NCI-H1436 (cell line): ENCODE measurements around the gene KCNAB2.

Source experiments
- DNase-seq: peaks from one replicate; lab custom pipeline; 2025; lab: John Stamatoyannopoulos, UW

KCNAB2 gene

DNA sequence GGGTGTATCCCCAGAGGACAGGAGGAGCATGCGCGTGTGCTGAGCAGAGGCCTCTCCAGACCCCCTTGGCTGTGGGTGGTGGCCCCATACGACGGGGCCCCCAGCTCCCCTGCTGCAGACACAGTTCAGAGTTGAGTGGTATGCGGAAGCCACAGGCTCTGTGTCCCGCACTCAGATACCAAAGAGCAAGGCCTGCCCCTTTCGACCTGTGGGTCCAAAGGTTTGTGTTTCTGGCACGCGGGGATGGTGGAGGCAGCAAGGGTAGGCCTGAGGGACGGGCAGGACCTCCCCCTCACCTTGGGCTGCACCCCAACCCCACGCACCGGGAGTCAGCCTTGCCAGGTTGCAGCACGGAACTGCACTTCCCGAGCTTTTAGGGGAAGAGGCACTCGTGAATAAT is at the start of gene KCNAB2:
TSS of gene KCNAB2 (plus strand) at position 328 of the 400 bp plus-strand sequence. CDS start 5,649 bp downstream, outside the sequence.
- DNase-seq, result no peak

DNA sequence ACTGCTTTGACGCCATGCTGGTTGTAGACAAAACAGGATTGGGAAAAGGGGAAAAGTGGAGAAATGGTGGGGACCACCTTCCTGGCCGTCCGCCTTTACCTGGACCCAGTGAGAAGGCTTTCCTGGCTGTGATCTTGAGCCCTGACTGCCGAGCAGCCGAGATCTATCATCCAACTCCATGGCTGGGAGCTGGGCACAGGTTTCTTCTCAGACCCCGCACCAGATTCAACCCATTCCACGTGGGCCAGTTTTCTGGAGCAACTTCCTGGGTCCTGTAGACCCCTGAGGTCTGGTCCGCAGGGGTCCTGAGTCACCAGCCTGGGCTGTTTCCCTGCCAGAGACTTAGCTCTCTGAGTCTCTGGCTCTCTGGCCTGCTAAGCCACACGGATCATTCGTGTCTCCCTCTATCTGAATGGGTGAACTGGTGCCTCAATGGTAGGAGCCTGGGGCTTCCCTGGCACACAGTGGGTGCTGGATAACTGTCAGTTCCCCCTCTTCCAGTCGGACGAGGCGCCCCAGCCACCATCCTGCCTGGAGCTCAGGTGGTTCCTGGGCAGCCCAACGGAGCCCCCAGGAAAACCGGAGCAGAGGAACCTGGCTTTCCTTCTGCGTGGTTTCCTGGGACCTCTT is 48.9 kb upstream of the KCNAB2 start:
- no peak for DNase-seq

GRCh38 chr1:5997316-5997715 is 48.4 kb upstream of the KCNAB2 start:
- DNase-seq, result no peak

DNA sequence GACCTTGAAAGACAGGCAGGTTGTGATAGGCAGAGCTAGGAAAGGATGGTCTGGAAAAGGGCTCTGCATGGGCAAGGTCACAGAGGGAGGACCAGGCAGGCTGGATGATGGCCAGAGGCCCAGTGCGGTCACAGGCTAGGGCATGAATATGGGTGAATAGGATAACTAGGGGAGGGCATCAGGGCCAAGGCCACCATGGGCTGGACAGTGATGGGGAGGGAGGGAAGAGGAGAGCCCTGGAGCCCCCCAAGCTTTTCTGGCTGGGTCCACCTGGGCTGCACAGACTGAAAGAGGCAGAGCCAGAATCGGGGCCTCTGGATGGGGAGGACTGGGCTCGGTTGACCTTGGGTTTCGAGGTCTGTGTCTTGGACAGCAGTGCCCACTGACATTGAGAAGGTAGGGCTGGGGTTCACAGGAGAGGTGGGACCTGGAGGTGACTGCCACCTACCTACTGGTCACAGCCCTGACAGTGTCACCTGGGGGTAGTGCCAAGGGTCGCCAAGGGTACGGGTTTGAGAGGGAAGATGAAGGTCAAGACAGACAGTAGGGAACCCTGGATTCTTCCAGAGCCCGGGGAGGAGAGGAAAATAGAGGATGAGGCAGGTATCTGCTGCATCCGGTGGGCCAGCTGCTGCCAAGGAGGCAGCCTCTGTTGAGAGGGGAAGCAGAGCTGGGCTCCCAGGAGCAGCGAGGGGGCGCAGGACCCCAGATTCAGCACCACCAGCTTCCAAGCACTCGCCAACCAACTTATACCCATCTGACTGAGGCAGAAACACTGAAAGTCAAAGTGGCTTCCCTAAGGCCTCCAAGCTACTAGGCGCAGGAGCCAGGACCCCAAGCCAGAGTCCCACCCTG is 47.4 kb upstream of the KCNAB2 start:
- DNase-seq, result no peak

DNA sequence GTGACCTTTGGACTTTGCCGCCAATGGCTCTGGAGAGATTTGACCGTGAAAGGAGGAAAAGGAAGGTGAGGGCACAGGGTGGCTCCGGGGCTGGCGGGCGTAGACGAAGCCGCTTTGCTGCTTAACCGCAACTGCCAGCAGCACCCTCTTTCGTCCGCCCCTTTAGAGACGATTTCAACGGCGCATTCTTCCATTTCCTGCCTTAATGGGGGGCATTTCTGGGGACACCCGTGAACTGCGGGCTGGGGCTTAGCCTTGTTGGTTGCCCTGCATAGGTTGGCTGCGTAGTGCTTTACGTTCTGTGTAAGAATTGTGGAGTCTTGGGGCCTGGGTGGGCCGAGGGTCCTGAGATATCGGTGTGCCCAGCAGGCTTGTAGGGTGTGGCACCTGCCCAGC is 46.8 kb upstream of the KCNAB2 start:
- DNase-seq, result no peak

GRCh38 chr1:5999711-6000443 is 45.8 kb upstream of the KCNAB2 start:
- DNase-seq, result no peak

DNA sequence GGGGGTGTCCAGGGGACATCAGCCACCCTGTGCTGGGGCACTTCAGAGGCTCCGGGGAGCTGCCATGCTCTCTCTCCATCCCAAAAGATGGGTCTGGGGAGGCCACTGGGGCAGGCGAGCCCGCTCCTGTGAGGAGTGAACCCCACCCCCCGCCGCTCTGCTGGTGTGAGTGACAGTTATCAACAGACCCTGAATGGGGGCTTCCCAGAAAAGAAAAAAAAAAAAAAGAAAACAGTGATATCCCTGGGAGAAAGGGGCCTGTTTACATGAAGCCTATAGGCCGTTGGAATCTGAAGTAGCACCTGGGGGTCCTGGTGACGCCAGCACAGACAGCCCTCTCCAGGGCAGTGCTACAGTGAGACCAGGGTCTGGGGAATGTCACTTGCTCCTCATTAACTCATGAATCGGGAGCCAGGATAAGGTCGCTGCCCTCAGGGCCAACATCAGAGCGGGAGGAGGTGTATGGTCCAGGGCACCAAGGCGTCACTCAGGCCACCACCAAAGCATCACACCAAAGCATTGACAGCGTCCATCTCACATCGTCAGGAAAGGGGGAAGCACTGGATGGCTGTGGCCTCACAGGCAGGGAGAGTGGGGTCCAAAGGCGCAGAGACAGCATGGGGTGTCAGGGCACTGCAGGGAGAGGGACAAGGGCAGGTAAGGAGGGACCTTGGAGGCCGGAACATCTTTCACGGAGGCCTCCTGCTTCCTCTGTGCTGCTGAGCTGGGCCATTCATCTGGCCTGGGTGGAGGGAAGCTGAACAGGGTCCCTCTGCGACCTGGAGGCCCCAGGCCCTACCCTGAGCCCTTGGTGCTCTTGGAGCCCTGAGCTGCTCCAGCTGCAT is 45.0 kb upstream of the KCNAB2 start:
- DNase-seq, result no peak

- DNase-seq, result peak; percentile 61
Observed at GRCh38 chr1:6001992-6002576, 43.6 kb upstream of the KCNAB2 start.

DNA sequence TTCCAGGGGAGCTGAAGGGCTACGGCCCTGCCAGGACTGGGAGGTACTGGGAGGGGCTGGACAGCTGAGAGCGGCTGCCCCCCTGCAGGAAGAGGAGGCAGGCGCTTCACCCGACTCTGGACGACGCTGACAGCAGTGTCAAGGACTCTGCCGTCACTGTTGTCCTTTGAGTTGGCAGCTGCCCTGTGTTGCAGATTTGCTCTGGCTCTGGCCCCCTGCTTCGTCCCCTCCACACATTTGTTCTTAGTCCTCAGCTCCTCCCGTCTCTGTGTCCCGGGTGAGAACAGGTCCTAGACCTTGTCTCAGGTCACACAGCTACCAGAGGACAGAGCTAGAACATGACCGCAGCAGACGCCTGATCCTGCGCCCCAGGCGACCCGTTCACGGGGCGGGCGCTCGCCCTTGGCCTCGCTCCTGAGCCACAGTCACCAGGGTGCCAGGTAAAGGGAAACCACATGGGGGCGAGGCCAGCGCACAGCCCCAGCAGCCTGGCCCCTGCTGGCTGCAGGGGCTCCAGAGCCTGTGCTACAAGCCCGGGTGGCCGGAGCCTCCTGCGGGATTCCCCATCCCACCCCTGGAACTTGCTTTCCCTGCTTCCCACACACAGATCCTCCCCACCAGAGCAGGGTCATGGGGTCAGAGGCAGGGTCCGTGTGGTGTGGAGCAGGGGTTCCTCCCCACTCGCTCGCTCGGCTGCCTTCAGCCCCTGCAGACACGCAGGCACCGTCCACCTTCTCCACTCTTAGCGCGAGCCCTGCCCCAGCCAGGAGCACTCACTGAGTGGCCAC is 42.8 kb upstream of the KCNAB2 start:
- no peak for DNase-seq

DNA sequence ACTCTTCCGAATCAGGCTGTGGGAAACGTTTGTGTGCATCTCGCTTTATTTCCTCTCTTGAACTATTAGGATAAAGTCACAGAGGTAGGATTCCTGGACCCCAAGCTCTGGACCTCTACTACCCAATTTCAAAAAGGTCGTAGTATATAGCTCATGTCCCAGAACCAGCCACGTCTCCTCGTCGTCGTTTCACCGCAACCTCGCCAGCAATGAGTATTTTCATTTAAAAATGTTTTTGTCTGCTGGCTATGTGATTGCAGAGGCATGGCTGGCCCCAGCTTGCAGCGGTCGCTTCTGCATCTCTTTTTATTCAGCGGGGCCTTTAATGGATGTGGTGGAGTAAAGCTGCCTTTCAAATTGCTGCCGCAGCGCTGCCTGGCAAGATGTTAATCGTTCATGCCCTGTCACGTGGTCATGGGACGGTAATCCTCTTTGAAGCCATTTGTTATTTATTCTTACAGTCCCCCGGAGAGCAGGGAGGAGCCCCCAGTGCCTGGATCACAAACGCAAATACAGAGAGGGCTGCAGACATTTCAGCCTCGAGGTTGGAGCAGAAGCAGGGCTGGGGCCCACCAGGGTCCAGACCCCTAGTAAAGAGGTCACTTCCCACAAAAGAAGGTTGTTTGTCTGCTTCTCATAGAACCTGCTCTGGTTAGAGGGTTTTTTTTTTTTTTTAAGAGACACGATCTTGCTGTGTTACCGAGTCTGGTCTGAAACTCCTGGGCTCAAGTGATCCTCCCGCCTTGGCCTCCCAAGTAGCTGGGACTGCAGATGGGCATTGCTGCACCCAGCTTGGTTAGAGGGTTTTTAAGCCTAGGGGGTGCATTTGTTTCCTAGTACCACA is 41.9 kb upstream of the KCNAB2 start:
- peak; percentile 77 for DNase-seq

DNA sequence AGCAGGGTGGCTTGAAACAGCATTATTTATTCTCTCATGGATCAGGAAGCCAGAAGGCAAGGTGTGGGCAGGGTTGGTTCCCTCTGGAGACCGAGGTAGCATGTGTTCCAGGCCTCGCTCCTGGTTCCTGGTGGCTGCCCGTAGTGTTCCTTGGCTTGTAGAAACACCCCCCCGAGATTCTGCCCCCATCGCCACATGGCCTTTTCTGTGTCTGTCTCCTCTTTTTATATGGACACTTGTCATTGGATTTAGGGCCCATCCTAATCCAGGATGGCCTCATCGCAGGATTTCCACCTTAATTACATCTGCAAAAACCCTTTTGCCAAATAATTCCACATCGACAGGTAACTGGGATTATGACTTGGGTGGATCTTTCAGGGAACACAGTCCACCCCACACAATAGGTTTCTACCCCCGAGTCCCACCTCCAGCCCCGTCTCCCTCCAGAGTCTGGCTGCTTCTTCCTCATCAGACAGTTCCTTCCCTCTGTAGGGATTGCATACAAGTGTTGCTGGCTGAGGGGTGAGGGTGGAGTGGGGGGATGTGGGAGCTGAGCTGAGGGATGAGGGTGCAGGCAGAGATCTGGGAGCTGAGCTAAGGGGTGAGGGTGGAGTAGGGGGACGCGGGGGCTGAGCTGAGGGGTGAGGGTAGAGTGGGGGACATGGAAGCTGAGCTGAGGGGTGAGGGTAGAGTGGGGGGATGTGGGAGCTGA is 41.1 kb upstream of the KCNAB2 start:
- no peak for DNase-seq

GRCh38 chr1:6005276-6005917 is 40.3 kb upstream of the KCNAB2 start:
- no peak for DNase-seq

- no peak for DNase-seq
Observed at GRCh38 chr1:6006882-6007281, 38.8 kb upstream of the KCNAB2 start.

DNA sequence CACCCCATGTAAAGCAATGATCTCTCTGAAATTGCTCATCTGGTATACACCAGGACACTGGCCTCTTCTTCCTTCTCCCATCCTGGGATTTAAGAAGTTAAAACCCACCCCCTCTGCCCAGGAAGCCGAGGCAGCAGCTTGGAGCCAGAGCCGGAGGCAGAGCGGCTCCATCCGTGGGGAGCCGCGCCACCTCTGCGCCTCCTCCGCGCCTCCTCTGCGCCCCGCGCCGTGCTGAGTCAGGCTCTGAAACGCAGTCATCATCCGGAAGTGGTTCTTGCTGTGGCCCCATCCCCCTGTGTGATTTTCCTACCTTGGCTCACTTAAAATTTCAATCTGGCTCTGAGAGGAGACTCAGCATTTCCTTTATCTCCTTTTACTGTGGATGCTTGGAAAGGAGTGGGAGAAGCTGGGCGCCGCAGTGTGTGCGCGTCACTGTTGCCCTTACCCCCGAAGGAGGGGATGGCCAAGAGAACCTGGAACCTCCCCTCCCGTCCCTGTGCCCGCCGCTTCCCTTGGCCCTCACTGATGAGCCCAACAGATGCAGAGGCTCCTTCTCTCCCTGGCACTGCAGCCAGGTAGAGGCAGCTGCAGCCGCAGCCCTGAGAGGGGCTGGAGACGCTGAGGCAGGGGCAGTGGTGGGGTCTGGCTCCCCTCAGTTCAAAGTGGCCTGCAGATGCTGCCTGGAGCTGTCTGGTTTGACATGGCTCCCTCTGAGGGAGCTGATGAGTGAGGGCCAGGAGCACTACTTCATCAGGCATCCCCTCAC is 38.2 kb upstream of the KCNAB2 start:
- no peak for DNase-seq

- DNase-seq, result no peak
Observed at GRCh38 chr1:6008084-6008415, 37.6 kb upstream of the KCNAB2 start.

- DNase-seq, result no peak
Observed at GRCh38 chr1:6008696-6009095, 37.0 kb upstream of the KCNAB2 start.

DNA sequence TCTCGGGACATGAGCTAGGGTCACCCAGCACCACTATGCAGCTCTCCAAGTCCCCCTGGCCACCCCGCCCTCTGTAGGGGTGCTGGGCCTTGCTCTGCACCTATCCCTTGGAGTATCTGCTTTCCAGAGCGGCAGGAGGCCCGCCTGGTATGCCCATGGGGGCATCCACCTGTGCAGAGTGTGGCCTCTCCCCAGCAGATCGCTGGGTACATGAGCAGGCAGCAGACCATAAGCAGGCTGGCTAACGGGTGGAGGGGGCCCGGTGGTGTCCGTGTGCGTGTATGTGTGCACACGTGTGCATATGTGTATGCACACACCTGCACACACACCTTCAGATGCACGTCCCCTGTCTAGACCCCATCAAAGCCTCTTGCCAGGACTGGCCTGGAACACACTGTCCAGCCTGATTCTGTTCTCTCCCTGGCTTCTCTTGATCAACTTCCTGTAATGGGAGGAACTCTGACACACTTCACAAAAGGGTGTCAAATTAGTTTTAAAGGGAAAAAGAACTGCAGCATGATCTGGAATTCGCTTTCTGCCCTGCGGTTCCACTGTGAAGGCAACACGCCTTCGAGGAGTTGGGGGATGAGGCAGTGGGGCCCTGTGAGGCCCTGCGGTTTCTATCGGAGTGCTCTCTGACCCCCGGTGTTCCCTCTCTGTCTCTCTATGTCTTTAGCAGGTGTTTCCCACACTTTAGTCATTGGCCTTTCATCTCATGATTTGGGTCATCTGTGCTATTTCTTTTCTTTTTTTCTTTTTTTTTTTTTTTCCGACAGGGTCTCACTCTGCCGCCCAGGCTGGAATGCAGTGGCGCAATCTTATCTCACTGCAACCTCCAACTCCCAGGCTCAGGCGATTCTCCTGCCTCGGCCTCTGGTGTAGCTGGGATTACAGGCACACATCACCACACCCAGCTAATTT is 36.3 kb upstream of the KCNAB2 start:
- DNase-seq, result no peak
